HG03095 (cell line): ENCODE data around the gene RPS6KB2.
A peak's percentile ranks its signal among the peaks of the same experiment; 100 is the strongest.

Source experiments
- ATAC-seq: cut with Tn5 transposase; IDR thresholded peaks from one replicate; pipeline ENCODE4 v1.9.1; 2021; ENCODE audit warnings: moderate library complexity; ENCODE audit not compliant: unreplicated experiment

The RPS6KB2 gene

GRCh38 chr11:67441098-67441563 is 12.8 kb downstream of the RPS6KB2 start:
- ATAC-seq = no peak

DNA sequence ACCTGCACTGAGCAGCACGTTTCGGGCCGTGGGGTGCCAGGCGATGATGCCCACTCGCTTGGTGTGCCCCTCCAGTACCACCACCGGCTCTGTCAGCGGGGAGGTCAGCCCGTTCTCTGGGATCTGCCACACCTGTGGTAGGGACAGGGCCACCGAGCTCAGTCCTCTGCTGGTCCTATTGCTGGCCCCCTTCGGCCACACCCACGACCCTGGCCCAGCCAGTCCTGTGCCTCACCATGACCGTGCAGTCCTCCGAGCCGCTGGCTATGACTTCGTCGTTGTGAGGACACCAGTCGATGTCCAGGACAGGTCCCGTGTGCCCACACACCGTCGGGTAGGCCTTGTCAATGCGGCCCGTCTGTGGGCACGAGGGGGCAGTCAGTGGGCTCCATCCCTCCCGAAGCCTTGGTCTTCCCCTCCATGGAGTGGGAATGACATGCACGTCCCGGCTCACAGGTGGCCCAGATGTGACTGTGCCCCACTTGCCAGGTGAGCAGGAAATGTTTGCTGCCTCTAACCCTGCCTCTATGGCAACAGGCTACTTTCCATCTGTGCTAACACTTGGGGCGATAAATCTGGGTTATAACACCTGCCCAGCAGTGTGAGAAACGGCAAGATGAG is 13.5 kb downstream of the RPS6KB2 start:
- ATAC-seq = no peak

GRCh38 chr11:67442504-67443404 is 14.5 kb downstream of the RPS6KB2 start:
- no peak for ATAC-seq

- no peak for ATAC-seq
Measured at GRCh38 chr11:67445515-67445914, 17.2 kb downstream of the RPS6KB2 start.

DNA sequence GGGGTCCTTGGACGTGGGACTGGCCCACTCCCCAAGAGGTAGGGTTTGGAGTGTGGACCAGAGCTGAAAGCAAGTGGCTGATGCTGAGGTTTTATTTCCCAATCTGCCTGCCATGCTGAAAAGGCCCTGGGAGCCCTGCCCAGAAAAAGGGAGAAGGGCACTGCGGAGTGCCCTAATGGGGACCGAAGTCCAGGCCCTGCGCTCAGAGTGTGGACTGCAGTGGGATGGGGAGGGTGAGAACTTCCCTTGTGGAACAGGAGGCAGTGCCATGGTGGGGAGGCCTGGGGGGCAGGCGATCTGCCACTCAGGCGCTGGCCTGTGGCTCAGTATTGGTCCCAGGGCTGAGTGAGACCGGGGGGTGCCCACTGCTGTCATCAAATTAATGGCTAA is 19.9 kb downstream of the RPS6KB2 start:
- no peak for ATAC-seq

DNA sequence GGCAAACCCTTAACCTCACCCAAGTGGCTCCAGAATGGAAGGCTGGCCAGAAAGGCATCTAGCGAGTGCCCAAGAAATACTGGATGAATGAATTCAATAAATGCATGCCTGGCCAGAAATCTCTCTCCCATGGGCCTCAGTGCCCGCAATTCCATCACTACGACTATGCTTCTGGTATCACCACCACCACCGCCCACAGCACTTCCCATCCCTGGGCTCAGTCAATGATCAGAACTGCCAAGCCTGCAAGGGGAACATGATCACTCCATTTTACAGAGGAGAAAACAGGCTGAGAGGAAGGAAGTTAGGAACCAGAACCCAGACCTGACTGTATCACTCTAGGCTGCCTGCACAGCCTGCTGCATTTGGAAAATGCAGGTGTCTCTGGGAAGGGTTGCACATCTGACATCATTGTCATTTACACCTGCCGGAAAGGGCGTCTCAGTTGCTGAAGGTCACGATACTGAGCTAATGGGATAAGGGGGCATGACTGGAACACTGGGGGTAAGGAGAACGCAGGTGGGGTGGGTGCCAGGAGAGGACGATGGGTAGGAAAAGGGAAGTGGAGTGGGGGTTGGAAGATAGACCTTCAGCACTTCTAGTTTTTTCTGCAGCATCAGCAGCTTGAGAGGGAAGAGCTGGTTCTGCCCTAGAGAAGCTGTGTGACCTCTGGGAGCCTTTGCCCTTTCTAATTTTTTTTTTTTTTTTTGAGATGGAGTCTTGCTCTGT is 21.0 kb downstream of the RPS6KB2 start:
- no peak for ATAC-seq

DNA sequence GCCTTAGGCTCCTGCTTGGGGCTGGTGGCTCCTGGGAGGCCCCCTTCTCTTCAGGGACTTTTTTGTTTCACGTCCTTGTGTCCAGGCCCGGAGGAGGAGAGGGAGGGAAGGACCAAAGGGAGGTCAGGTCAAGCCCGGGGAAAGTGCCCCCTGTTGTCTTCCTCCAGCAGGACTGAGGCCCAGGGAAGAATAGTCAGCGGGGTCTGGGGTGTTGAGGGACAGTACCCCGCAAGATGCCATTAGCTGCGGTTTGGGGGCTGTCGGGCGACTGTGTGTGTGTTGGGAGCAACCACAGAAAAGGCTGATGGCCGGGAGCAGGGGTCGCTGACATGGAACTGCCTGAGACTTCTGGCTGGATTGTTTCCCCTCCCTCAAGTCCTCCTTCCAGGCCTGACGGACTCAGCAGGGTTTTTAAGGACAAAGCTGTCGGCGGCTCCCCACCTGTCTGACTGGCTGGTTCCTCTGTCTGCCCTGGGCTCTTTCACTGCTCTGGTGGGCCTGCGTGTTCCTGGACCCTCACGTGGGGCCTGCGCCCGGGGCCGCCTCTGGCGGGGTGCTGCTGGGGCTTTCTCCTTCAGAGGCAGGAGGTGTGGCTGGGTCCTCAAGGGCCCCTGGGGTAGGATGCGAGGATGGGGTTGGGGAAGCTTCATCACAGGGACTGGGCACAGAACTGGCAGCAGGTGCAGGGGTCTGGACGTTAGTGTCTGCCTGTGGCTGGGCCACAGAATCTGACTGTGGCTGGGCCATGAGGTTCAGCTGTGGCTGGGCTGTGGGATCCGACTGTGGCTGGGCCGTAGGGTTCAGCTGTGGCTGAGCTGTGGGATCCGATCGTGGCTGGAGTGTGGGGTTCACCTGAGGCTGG is 22.7 kb downstream of the RPS6KB2 start:
- ATAC-seq = no peak

- no peak for ATAC-seq
Measured at GRCh38 chr11:67451658-67451976, 23.3 kb downstream of the RPS6KB2 start.

DNA sequence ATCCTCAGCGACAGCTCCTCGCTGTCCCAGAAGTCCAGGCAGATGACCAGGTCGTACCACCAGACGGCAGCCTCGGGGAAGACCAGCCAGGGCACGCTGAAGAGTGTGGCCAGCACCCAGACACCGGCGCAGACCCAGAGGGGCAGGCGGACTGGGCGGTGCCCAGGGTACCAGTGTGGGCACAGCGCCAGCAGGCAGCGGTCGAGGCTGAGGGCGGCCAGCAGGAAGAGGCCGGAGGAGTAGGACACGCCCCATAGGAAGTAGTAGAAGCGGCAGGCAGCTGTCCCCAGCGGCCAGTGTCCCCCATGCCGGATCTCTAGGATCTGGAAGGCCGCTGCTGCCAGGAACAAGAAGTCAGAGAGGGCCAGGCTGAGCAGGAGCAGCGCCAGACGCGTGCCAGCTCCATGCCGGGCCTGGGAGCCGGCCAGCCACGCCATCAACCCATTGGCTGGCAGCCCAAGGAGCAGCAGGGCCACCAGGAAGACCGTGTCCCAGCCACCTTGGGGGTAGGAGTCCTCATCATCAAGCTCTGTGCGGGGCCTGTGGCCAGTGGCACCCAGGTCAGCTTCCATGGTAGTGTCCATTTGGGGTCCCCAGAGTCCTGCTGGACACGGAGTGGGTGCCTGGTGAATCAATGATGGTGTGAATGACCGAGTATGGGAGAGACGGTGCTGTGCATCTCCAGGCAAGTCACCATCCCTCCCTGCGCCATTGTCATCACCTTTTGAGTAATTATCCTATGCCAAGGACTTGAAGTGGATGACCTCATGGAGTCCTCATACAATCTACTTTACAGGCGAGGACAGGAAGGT is 24.1 kb downstream of the RPS6KB2 start, which contains the start of gene GPR152:
Gene GPR152, minus strand, starts transcription at position 589 of the 812 bp plus-strand sequence. Its CDS starts 5 bp downstream, at position 584.
- no peak for ATAC-seq

GRCh38 chr11:67453816-67454732 is 25.8 kb downstream of the RPS6KB2 start:
- ATAC-seq = no peak

DNA sequence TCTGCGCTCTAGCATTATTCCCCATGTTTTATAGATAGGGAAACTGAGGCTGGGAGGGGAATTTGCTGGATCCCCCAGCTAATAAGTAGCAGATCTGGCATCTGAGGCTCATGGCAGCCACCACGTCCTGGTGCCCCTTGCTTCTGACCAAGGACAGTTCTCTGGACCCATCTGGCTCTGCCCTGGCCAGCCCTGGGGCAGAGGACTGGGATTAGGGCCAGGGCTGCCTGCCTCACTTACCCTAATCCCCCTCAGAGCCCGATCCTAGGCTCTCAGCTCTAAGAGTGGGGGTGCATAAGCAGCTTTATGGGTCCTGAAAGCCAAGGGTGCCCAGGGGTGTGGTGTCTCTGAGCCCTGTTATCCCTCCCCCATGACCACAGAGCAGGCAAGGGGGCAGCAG is 26.8 kb downstream of the RPS6KB2 start, which contains the start of gene CABP4:
Gene CABP4, plus strand, starts transcription at position 301 of the 400 bp plus-strand sequence. Its CDS starts 70 bp downstream, at position 371.
- no peak for ATAC-seq

- no peak for ATAC-seq
Measured at GRCh38 chr11:67456068-67456705, 27.9 kb downstream of the RPS6KB2 start.

DNA sequence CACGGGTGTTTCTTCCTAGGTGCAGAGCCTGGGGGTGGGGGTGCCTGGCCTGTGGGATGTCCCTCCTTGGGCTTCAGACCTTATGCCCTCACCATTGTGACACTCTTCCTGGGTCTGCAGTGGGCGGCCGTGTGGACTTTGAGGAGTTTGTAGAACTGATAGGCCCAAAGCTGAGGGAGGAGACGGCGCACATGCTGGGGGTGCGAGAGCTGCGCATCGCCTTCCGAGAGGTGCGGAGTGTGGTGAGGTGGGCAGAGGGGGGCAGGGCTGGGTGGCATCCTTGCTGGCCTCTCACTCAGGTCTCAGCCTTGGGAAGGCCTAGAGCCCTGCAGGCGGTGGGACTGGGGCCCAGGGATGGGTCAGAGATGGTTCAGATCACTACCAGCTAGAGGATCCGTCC is 29.2 kb downstream of the RPS6KB2 start:
- ATAC-seq = no peak

DNA sequence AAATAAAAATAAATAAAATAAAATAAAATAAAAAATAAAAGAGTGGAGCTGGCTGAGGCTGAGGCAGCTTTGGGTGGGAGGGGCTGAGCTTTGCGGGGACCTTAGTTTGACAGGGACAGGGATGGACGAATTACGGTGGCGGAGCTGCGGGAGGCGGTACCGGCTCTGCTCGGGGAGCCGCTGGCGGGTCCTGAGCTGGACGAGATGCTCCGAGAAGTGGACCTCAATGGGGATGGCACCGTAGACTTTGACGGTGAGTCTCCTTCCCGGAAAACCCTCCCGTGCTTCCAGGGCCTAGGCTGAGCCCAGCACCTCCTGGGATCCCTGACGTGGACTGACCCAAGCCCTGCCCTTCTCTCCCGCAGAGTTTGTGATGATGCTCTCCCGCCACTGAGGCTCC is 30.0 kb downstream of the RPS6KB2 start:
- no peak for ATAC-seq

DNA sequence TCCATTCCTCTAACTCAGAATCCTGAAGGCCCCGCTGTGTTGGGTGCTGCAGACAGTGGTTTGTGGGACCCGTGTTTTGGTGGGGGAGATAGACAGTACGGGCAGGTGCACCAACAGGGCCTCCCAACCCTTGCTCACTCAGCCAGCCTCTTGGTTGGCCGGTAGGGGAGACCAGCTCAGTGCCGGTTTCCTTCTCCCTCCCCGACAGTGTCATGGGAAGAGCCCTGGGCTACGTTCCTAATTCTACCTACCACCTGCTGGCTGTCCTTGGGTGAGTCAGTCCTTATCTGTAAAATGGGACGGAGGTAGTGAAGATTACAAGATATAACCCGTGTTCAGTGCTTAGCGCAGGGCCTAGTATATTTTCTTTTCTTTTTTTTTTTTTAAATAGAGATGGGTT is 34.9 kb downstream of the RPS6KB2 start:
- ATAC-seq = no peak

DNA sequence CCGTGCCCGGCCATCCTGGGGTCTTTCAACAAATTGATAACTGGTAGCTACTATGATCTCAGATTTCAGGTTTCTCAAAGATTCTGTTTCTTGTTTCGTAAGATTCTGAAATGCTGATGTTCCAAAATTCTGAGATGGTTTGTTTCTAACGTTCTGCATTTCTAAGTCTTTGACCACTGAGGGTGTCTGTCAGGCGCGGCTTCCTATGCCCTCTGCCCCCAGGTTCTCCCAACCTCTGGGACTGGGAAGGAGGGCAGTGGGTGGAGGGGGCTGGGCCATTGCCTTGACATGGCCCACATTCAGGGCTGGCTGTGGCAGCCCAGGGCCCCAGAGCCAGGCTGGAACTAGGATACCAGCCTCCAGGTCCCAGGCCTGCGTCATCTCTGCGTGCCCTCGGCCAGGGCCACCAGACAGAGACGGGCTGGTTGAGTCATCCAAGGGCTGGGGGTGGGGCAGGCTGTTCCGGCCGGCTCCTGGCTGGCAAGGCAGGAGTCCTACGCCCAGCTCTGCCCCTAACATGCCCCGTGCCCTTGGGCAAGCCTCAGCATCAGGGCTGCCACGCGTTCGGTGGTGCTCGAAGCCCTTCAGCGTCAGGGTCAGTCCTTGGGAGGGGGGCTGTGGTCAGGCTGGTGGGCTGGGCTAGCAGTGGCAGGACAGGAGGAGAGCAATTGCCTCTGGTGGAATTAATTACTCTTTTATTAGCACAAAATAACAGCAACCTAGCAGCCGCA is 35.6 kb downstream of the RPS6KB2 start:
- no peak for ATAC-seq

DNA sequence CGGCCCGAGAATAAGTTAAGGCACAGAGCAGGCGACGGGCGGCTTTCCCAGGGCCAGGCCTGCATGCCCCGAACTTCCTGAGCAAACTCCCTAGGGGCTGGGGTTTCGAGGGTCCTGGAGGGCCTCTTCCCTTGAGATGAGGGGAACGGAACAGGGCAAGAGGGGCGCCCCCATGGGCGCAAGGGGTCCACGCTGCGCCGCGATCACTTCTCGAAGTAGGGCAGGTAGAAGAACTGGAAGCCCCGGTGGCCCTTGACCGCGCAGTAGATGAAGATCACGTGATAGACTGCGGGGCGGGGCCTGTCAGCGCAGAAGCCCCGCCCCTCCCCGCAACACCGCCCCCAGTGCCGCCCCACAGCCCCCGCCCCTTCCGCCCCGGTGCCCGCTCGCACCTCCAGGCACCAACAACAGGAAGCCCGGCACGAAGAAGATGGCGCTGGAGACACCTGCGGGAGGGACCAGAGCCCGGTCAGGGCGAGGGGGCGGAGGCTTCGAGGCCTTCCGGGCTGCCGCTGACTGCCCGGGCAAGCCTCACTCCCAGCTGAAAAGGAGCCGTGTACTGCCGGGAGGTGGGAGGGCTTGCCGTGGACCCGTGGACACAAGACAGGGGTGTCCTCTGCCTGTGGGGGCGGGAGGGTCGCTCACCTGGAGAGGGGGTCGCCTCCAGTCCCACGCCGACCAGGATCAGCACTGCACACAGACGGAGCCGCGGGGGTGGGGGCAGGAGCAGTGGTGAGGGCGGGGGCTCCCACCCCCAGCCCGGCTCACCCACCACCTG is 36.3 kb downstream of the RPS6KB2 start:
- peak; percentile 43 for ATAC-seq
